ENCODE data around the gene CYP27B1. TPM values are rescaled to one million over a fixed set of nuclear protein-coding genes. Genes with fewer than 3 reads are reported as not detected.

Gene CYP27B1
- total RNA-seq, 2 donors from 2014 or later, result 0.28 to 0.33 TPM

DNA sequence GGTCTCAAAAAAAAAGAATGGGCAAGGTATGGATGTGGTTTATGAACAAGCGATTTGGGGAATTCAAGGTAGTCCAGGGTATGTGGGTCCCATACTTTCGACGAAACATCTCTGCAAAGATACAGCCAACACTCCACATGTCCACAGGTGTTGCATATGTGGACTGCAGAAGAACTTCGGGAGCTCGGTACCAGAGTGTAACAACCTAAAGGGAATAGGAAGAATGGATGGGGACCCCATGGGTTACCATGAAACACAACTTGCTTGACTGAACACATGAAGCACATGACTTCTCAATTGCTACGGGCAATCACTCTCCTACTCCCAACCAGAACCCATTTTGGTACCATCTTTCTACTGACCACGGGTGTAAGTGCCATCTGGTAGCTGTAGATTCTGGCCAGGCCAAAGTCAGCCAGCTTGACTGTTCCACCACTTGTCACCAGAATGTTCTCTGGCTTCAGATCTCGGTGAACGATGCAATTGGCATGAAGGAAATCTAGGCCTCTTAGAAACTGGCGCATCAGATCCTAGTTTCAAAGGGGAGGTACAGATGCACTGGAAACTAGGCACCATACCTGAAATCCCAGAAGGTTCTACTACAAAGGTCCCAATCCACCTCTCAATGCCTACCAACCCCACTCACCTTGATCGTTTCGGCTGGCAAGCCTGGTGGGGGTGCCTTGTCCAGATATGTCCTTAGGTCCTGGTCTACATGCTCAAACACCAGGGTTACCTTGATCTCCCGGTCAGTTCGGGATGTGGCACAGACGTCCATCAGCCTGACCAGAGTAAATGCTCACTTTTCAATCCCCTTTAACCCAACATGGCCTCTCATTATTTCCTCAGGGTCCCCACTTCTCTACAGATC lies 16.1 kb downstream of the CYP27B1 start:
- Histone ChIP-seq H3K36me3 (peaks cover 40% of the 10 kb centered on the region), H3K4me3 (peak overlapping the region; percentile 66 to 77), H3K27ac (peak overlapping the region; percentile 92 to 93), H3K27me3 (no peaks in the 10 kb centered on the region), H3K4me1 (peaks cover 0 to 32% of the 10 kb centered on the region in 2 donors), H3K9me3 (no peaks in the 10 kb centered on the region)
- DNase-seq (ENCODE audit: low spot score), result no peak
- no peak for TF ChIP-seq CTCF (IDR thresholded peaks at IDR 0.05)

DNA sequence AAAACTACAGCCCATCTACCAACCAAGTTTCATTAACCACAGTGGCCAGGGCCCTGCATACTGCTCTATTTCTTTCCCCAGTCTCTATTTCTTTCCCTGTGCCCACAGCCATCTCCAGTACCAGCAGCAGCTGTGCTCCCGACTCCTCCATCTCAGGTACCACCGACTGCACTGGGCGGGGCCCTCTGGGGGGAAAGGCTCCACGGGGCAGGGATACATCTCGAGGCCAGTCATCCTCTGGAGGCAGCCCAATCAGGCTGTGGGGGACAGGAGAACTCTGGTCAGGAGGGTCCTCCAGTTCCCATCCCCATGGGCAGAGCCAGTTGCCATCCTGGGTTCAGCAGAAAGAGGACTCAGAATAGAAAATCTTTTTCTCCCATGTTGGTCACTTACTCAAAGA lies 17.8 kb downstream of the CYP27B1 start:
- Histone ChIP-seq H3K4me1 (peaks cover 0 to 35% of the 10 kb centered on the region in 2 donors), H3K27me3 (no peaks in the 10 kb centered on the region), H3K4me3 (no peak overlapping the region), H3K27ac (no peak overlapping the region), H3K36me3 (peaks cover 40% of the 10 kb centered on the region), H3K9me3 (no peaks in the 10 kb centered on the region)
- DNase-seq (ENCODE audit: low spot score), result no peak
- no peak for TF ChIP-seq CTCF (IDR thresholded peaks at IDR 0.05)

DNA sequence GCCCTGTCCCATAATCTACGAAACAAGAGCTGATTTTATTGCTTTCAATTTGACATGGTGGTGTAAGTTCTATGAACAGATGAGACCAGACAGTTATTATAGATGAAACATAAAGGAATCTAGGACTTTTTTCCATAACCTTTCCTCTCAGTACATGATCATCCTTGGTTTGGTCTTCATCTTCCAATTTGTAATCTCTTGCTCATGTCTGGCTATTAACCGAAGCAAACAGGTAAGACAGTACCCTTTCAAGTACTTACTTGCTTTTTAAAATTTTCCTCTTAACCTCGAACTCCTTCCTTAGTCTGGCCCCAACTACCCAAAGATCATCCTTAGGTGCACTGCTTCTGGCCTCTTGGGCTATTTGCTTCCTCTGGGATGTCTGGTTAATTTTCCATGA lies 20.9 kb downstream of the CYP27B1 start:
- H3K27me3 ChIP-seq, result no peaks in the 10 kb centered on the region
- H3K27ac ChIP-seq, result peak overlapping the region in 1 of 2 donors; percentile 95
- peaks cover 40% of the 10 kb centered on the region for H3K36me3 ChIP-seq
- H3K4me3 ChIP-seq, result peak overlapping the region in 1 of 2 donors; percentile 90
- DNase-seq (ENCODE audit: low spot score), result no peak
- no peaks in the 10 kb centered on the region for H3K9me3 ChIP-seq
- H3K4me1 ChIP-seq, result peaks cover 0 to 23% of the 10 kb centered on the region in 2 donors
- no peak for TF ChIP-seq CTCF (IDR thresholded peaks at IDR 0.05)

- peaks cover 0 to 18% of the 10 kb centered on the region in 2 donors for H3K4me1 ChIP-seq
- peaks cover 40% of the 10 kb centered on the region for H3K36me3 ChIP-seq
- peak overlapping the region; percentile 90 to 95 for H3K4me3 ChIP-seq
Measured at GRCh38 chr12:57745485-57745881, 21.4 kb downstream of the CYP27B1 start.

DNA sequence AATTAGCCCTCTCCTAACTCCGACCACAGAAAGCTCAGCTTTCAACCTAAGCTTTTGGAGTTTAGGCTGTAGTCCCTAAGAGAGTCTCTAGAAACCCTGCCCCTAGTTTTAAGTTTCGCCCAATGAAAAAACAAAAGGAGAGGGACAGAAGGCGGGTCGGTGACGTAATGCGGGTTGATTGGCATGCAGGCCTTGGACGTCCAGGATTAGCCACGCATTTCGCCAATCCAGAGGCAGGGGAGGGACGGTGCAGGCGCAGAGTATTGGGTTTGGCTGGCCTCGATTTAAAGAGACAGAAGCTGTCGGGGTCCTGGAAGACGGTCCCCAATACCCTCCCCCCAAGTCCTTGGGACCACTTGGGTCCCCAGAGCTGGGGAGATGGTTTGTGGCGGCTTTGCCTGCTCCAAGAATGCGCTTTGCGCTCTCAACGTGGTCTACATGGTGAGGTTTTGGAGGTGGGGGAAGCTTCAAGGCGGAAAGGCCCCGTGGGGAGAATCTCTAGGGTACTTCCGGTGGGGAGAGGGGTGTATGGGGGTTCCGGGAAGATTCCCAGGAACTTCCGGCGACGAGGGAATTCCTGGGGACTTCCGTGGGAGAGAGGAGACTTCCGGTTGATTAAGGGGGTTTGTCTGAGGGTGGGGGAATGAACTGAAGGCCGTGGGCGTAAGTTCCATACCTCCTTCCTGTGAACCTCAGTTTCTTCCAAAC lies 21.9 kb downstream of the CYP27B1 start, which contains the start of gene TSPAN31:
Gene TSPAN31, plus strand, starts transcription at position 263 of the 708 bp plus-strand sequence. Its CDS starts 116 bp downstream, at position 379.
- no peak for TF ChIP-seq CTCF (IDR thresholded peaks at IDR 0.05)
- peak within 1 kb of the TSS; percentile 90 to 95 for H3K4me3 ChIP-seq
- DNase-seq (ENCODE audit: low spot score), result peak; percentile 99
- peak within 1 kb of the TSS; percentile 95 to 97 for H3K27ac ChIP-seq
- no peaks in the 10 kb centered on the region for H3K27me3 ChIP-seq
- H3K9me3 ChIP-seq, result no peaks in the 10 kb centered on the region
- peaks cover 0 to 18% of the 10 kb centered on the region in 2 donors for H3K4me1 ChIP-seq
- peaks cover 36% of the 10 kb centered on the region for H3K36me3 ChIP-seq

More at GRCh38 chr12:57745485-57745881, 21.4 kb downstream of the CYP27B1 start:
- Histone ChIP-seq H3K27ac (peak overlapping the region; percentile 95 to 97), H3K27me3 (no peaks in the 10 kb centered on the region), H3K9me3 (no peaks in the 10 kb centered on the region)
- DNase-seq (ENCODE audit: low spot score), result no peak
- no peak for TF ChIP-seq CTCF (IDR thresholded peaks at IDR 0.05)
